Breast epithelium (tissue), 4 donors: ENCODE results near the gene OPCML. TPM values are rescaled to one million over a fixed set of nuclear protein-coding genes. Genes with fewer than 3 reads are reported as not detected.

Experiments used
- DNase-seq, 2 donors: peaks; one replicate each; pipeline ENCODE4 v3.0.0-alpha.2; 2019; ENCODE audit warnings: low spot score in 2 of 2
- H3K27ac ChIP-seq, 2 donors: fragments of 200-600 bp; sonication (generic) in 1 of 2; one replicate each; pipeline ENCODE4 v1.5.1; 2016 to 2019; ENCODE audit warnings: mild to moderate bottlenecking in 1 of 2
- H3K27me3 ChIP-seq, 2 donors: fragments of 200-600 bp; sonication (generic) in 1 of 2; one replicate each; pipeline versions ENCODE4 v1.5.1 to v1.6.0; 2017 to 2019; ENCODE audit warnings: control low read depth in 1 of 2, mild to moderate bottlenecking in 1 of 2
- H3K36me3 ChIP-seq: fragments of 200-600 bp; one replicate; pipeline ENCODE4 v1.5.1; 2019
- H3K4me1 ChIP-seq, 2 donors: fragments of 200-600 bp; sonication (generic); one replicate each; pipeline ENCODE4 v1.5.1; 2016 to 2019; ENCODE audit warnings: control low read depth in 1 of 2
- H3K4me3 ChIP-seq, 3 donors: fragments of 200-600 bp; sonication (generic); 1 replicate in 2 of 3; 2 replicates in 1 of 3; pipeline ENCODE4 v1.5.1; 2016 to 2019; ENCODE audit warnings: mild to moderate bottlenecking in 3 of 3, moderate library complexity in 2 of 3
- H3K9me3 ChIP-seq, 2 donors: fragments of 200-600 bp; sonication (generic) in 1 of 2; one replicate each; pipeline ENCODE4 v1.5.1; 2016 to 2019; ENCODE audit warnings: control low read depth in 1 of 2
- CTCF ChIP-seq, 3 donors: fragments of 450-650 bp; IDR thresholded peaks; one replicate each; pipeline ENCODE4 v1.5.1; 2016 to 2017; ENCODE audit warnings: antibody characterized with exemption in 3 of 3, mild to moderate bottlenecking in 3 of 3, moderate library complexity in 3 of 3
- POLR2A ChIP-seq: fragments of 450-650 bp; IDR thresholded peaks from one replicate; pipeline ENCODE4 v1.6.1; 2016; ENCODE audit warnings: antibody characterized with exemption, mild to moderate bottlenecking, moderate library complexity
- POLR2AphosphoS5 ChIP-seq, 3 donors: sonication (generic); formaldehyde crosslinking; IDR thresholded peaks; one replicate each; pipeline ENCODE4 v1.6.1; 2017; ENCODE audit warnings: antibody characterized with exemption in 3 of 3
- intact Hi-C: fragments of 100-400 bp; cut with DNase I; formaldehyde crosslinking; loops from one replicate; pipeline ENCODE4 v1.15.1; 2023; ENCODE audit warnings: low total_unique reads
- total RNA-seq, 3 donors: library from RNA; depleted of rRNA; stranded (reverse); fragments of >200 nt; gene quantifications; one replicate each; pipeline ENCODE4 v1.1.0, GENCODE V29; 2016

Gene OPCML
- total RNA-seq, 3 donors from 2014 or later: not detected

GRCh38 chr11:132746305-132746704 is 786.0 kb downstream of the OPCML start:
- DNase-seq: no peak
- intact Hi-C loops: no loop called here
- Histone ChIP-seq H3K4me1 (no peaks in the 10 kb centered on the region), H3K36me3 (no peaks in the 10 kb centered on the region), H3K27me3 (peaks cover 0 to 3% of the 10 kb centered on the region in 2 donors), H3K27ac (no peak overlapping the region), H3K9me3 (no peaks in the 10 kb centered on the region), H3K4me3 (no peak overlapping the region)
- TF ChIP-seq CTCF (IDR thresholded peaks at IDR 0.05) (no peak), POLR2A (no peak), POLR2AphosphoS5 (IDR thresholded peaks at IDR 0.05) (no peak)

GRCh38 chr11:132745306-132745705 is 787.0 kb downstream of the OPCML start:
- no peak overlapping the region for H3K4me3 ChIP-seq
- no peak for TF ChIP-seq CTCF (IDR thresholded peaks at IDR 0.05)
- TF ChIP-seq POLR2A: no peak
- no peak for TF ChIP-seq POLR2AphosphoS5 (IDR thresholded peaks at IDR 0.05)
- H3K9me3 ChIP-seq: no peaks in the 10 kb centered on the region
- DNase-seq: no peak
- no peaks in the 10 kb centered on the region for H3K36me3 ChIP-seq
- H3K27me3 ChIP-seq: peaks cover 0 to 3% of the 10 kb centered on the region in 2 donors
- intact Hi-C loops: no loop called here
- H3K27ac ChIP-seq: no peak overlapping the region
- no peaks in the 10 kb centered on the region for H3K4me1 ChIP-seq

DNA sequence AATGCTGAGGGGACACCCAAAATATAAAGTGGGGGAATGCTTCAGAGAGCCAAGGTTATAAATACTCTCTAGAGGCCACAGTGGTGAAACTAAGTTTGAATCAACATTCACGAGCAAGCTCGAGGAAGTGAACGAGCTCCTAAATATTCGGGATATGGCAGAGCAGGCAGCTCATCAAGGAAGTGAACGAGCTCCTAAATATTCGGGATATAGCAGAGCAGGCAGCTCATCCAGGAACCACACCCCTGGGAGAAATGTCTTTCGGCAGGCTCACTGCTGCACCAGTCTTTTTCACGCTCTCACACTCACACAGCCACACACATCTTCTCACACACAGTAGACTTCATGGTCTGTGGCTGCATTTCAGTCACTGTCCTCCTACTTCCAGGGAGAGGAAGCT is 787.5 kb downstream of the OPCML start:
- Histone ChIP-seq H3K27ac (no peak overlapping the region), H3K27me3 (peaks cover 0 to 3% of the 10 kb centered on the region in 2 donors), H3K36me3 (no peaks in the 10 kb centered on the region), H3K9me3 (no peaks in the 10 kb centered on the region), H3K4me3 (no peak overlapping the region), H3K4me1 (no peaks in the 10 kb centered on the region)
- intact Hi-C loops: no loop called here
- DNase-seq: no peak
- TF ChIP-seq POLR2A: no peak
- no peak for TF ChIP-seq POLR2AphosphoS5 (IDR thresholded peaks at IDR 0.05)

GRCh38 chr11:132743601-132744000 is 788.7 kb downstream of the OPCML start:
- no peaks in the 10 kb centered on the region for H3K9me3 ChIP-seq
- H3K27ac ChIP-seq: no peak overlapping the region
- DNase-seq: no peak
- TF ChIP-seq POLR2AphosphoS5 (IDR thresholded peaks at IDR 0.05): no peak
- TF ChIP-seq CTCF (IDR thresholded peaks at IDR 0.05): no peak
- TF ChIP-seq POLR2A: no peak
- H3K36me3 ChIP-seq: no peaks in the 10 kb centered on the region
- H3K4me1 ChIP-seq: no peaks in the 10 kb centered on the region
- no peak overlapping the region for H3K4me3 ChIP-seq
- intact Hi-C loops: no loop called here
- peaks cover 0 to 3% of the 10 kb centered on the region in 2 donors for H3K27me3 ChIP-seq

GRCh38 chr11:132742929-132743328 is 789.4 kb downstream of the OPCML start:
- TF ChIP-seq CTCF (IDR thresholded peaks at IDR 0.05) (no peak), POLR2A (no peak), POLR2AphosphoS5 (IDR thresholded peaks at IDR 0.05) (no peak)
- H3K4me1 ChIP-seq: no peaks in the 10 kb centered on the region
- no peaks in the 10 kb centered on the region for H3K36me3 ChIP-seq
- H3K9me3 ChIP-seq: no peaks in the 10 kb centered on the region
- no peak for DNase-seq
- peaks cover 0 to 3% of the 10 kb centered on the region in 2 donors for H3K27me3 ChIP-seq
- H3K27ac ChIP-seq: no peak overlapping the region
- intact Hi-C loops: no loop called here
- no peak overlapping the region for H3K4me3 ChIP-seq

- Histone ChIP-seq H3K27me3 (no peaks in the 10 kb centered on the region), H3K27ac (no peak overlapping the region), H3K4me3 (no peak overlapping the region), H3K9me3 (no peaks in the 10 kb centered on the region), H3K4me1 (no peaks in the 10 kb centered on the region), H3K36me3 (no peaks in the 10 kb centered on the region)
- no peak for DNase-seq
- TF ChIP-seq POLR2A: no peak
- no peak for TF ChIP-seq CTCF (IDR thresholded peaks at IDR 0.05)
- no peak for TF ChIP-seq POLR2AphosphoS5 (IDR thresholded peaks at IDR 0.05)
- intact Hi-C loops: no loop called here
Observed at GRCh38 chr11:132734217-132734616, 798.1 kb downstream of the OPCML start.
